H9 (cell line): ENCODE data around the gene RBL2. TPM values are rescaled to one million over a fixed set of nuclear protein-coding genes. Genes with fewer than 3 reads are reported as not detected.

Experiments used
- DNase-seq: peaks from one replicate; pipeline ENCODE4 v3.0.0-alpha.2; 2017
- H2AFZ ChIP-seq: one replicate; pipeline ENCODE4 v1.6.1; 2013; ENCODE audit warnings: mild to moderate bottlenecking, low read length, control low read depth, moderate library complexity
- H2AK5ac ChIP-seq: 2 replicates; pipeline ENCODE4 v1.6.1; 2013; ENCODE audit warnings: low read length, control low read depth, mixed read lengths; ENCODE audit not compliant: insufficient read length
- H2BK120ac ChIP-seq: one replicate; pipeline ENCODE4 v1.6.1; 2013; ENCODE audit warnings: low read depth, mild to moderate bottlenecking, low read length, control low read depth, inconsistent platforms; ENCODE audit not compliant: poor library complexity, severe bottlenecking
- H2BK12ac ChIP-seq: 2 replicates; pipeline ENCODE4 v1.6.1; 2013; ENCODE audit warnings: low read length, control low read depth, mixed read lengths, low read depth; ENCODE audit not compliant: insufficient read length
- H2BK15ac ChIP-seq: 2 replicates; pipeline ENCODE4 v1.6.1; 2013; ENCODE audit warnings: low read depth, low read length, control low read depth
- H2BK20ac ChIP-seq: one replicate; pipeline ENCODE4 v1.6.1; 2013; ENCODE audit warnings: low read depth, mild to moderate bottlenecking, low read length, control low read depth, inconsistent platforms; ENCODE audit not compliant: poor library complexity, severe bottlenecking
- H2BK5ac ChIP-seq: 2 replicates; pipeline ENCODE4 v1.6.1; 2013; ENCODE audit warnings: low read length, control low read depth, mixed read lengths; ENCODE audit not compliant: insufficient read length
- H3K14ac ChIP-seq: 2 replicates; pipeline ENCODE4 v1.6.1; 2013; ENCODE audit warnings: low read length, control low read depth; ENCODE audit not compliant: insufficient read depth
- H3K18ac ChIP-seq: 2 replicates; pipeline ENCODE4 v1.6.1; 2013; ENCODE audit warnings: low read depth, mild to moderate bottlenecking, mixed read lengths, low read length, control low read depth; ENCODE audit not compliant: insufficient read length
- H3K23ac ChIP-seq: 2 replicates; pipeline ENCODE4 v1.6.1; 2013; ENCODE audit warnings: low read length, control low read depth, mixed read lengths, low read depth; ENCODE audit not compliant: insufficient read length
- H3K23me2 ChIP-seq: 2 replicates; pipeline ENCODE4 v1.6.1; 2013; ENCODE audit warnings: low read depth, mild to moderate bottlenecking, mixed read lengths, low read length, control low read depth; ENCODE audit not compliant: insufficient read length, poor library complexity, severe bottlenecking
- H3K27ac ChIP-seq: 2 replicates; pipeline ENCODE4 v1.5.1; 2013; ENCODE audit warnings: low read length, control low read depth, mixed read lengths, low read depth; ENCODE audit not compliant: insufficient read length
- H3K27me3 ChIP-seq: 2 replicates; pipeline ENCODE4 v1.6.1; 2013; ENCODE audit warnings: low read length, control low read depth, inconsistent platforms; ENCODE audit not compliant: insufficient read depth
- H3K4ac ChIP-seq: 2 replicates; pipeline ENCODE4 v1.6.1; 2013; ENCODE audit warnings: low read depth, mild to moderate bottlenecking, control low read depth, inconsistent platforms, low read length, moderate library complexity
- H3K4me1 ChIP-seq: 2 replicates; pipeline ENCODE4 v1.6.1; 2013; ENCODE audit warnings: low read length, control low read depth, inconsistent platforms; ENCODE audit not compliant: insufficient read depth
- H3K4me2 ChIP-seq: 2 replicates; pipeline ENCODE4 v1.6.1; 2013; ENCODE audit warnings: low read length, control low read depth, mixed read lengths; ENCODE audit not compliant: insufficient read length, insufficient read depth
- H3K56ac ChIP-seq: 2 replicates; pipeline ENCODE4 v1.6.1; 2013; ENCODE audit warnings: low read depth, mild to moderate bottlenecking, mixed read lengths, low read length, control low read depth; ENCODE audit not compliant: insufficient read length
- H3K79me1 ChIP-seq: 2 replicates; pipeline ENCODE4 v1.6.1; 2013; ENCODE audit warnings: low read depth, mild to moderate bottlenecking, moderate library complexity, low read length, control low read depth, inconsistent platforms; ENCODE audit not compliant: insufficient read depth, poor library complexity, severe bottlenecking
- H3K79me2 ChIP-seq: 2 replicates; pipeline ENCODE4 v1.6.1; 2013; ENCODE audit warnings: low read length, control low read depth, inconsistent platforms; ENCODE audit not compliant: insufficient read depth
- H3K9ac ChIP-seq: 2 replicates; pipeline ENCODE4 v1.6.1; 2013; ENCODE audit warnings: low read length, control low read depth, mixed read lengths; ENCODE audit not compliant: insufficient read length; ENCODE audit errors: extremely low read depth
- H3K9me3 ChIP-seq: one replicate; pipeline ENCODE4 v1.6.1; 2013; ENCODE audit warnings: low read depth, low read length, inconsistent platforms; ENCODE audit not compliant: control insufficient read depth
- H3T11ph ChIP-seq: one replicate; pipeline ENCODE4 v1.6.1; 2013; ENCODE audit warnings: mild to moderate bottlenecking, low read length, control low read depth, inconsistent platforms
- H4K20me1 ChIP-seq: one replicate; pipeline ENCODE4 v1.6.1; 2013; ENCODE audit not compliant: control insufficient read depth, insufficient read length, insufficient read depth
- H4K5ac ChIP-seq: 2 replicates; pipeline ENCODE4 v1.6.1; 2013; ENCODE audit warnings: low read depth, mild to moderate bottlenecking, mixed read lengths, low read length, control low read depth; ENCODE audit not compliant: insufficient read length
- H4K8ac ChIP-seq: replicated peaks from 2 replicates; pipeline ENCODE4 v1.6.1; 2013; ENCODE audit warnings: low read length, control low read depth, mixed read lengths, low read depth; ENCODE audit not compliant: insufficient read length
- H4K91ac ChIP-seq: 2 replicates; pipeline ENCODE4 v1.6.1; 2013; ENCODE audit warnings: low read depth, mild to moderate bottlenecking, moderate library complexity, mixed read lengths, low read length, control low read depth; ENCODE audit not compliant: insufficient read length
- H3K27ac Mint-ChIP-seq, 3 experiments: 2 replicates in 2 of 3; 3 replicates in 1 of 3; pipeline ENCODE4 v1.8.0; 2020 to 2021; ENCODE audit warnings: mixed read lengths in 3 of 3, mild to moderate bottlenecking in 1 of 3, moderate library complexity in 1 of 3
- H3K27me3 Mint-ChIP-seq: 2 replicates; pipeline ENCODE4 v1.8.0; 2021; ENCODE audit warnings: low read depth, mild to moderate bottlenecking, moderate library complexity, mixed read lengths
- H3K36me3 Mint-ChIP-seq, 3 experiments: 2 replicates in 2 of 3; 3 replicates in 1 of 3; pipeline ENCODE4 v1.8.0; 2020 to 2021; ENCODE audit warnings: low read depth in 3 of 3, mixed read lengths in 3 of 3; ENCODE audit not compliant: insufficient read depth in 1 of 3
- H3K4me1 Mint-ChIP-seq, 2 experiments: 2 replicates each; pipeline ENCODE4 v1.8.0; 2020; ENCODE audit warnings: mixed read lengths in 2 of 2
- H3K4me3 Mint-ChIP-seq, 2 experiments: 2 replicates in 1 of 2; 3 replicates in 1 of 2; pipeline ENCODE4 v1.8.0; 2020 to 2021; ENCODE audit warnings: mild to moderate bottlenecking in 2 of 2, mixed read lengths in 2 of 2, moderate library complexity in 1 of 2
- H3K9me3 Mint-ChIP-seq, 2 experiments: 2 replicates in 1 of 2; 3 replicates in 1 of 2; pipeline ENCODE4 v1.8.0; 2020; ENCODE audit warnings: mild to moderate bottlenecking in 2 of 2, mixed read lengths in 2 of 2, moderate library complexity in 1 of 2
- WGBS: extraction: QIAGEN DNeasy Blood & Tissue Kit; methylation state at CpG from one replicate; pipeline ENCODE4 v1.1.7; 2013; ENCODE audit warnings: missing lambda C conversion rate, low lambda C conversion rate, mixed read lengths; ENCODE audit not compliant: insufficient read length; ENCODE audit errors: extremely low coverage; 5-methylcytosine and 5-hydroxymethylcytosine counted together
- total RNA-seq: library from RNA; stranded (reverse); gene quantifications from 2 replicates; pipeline ENCODE4 v1.2.1, GENCODE V29; 2021
- TF ChIP-seq, protein P1 (sequence below): fragments of 200-600 bp; sonication (generic); conservative IDR thresholded peaks from 3 replicates; pipeline ENCODE4 v1.8.0; 2021; ENCODE audit warnings: antibody characterized with exemption, mild to moderate bottlenecking

Gene RBL2
- total RNA-seq, 1 experiment from 2014 or later = 17.3 TPM

DNA sequence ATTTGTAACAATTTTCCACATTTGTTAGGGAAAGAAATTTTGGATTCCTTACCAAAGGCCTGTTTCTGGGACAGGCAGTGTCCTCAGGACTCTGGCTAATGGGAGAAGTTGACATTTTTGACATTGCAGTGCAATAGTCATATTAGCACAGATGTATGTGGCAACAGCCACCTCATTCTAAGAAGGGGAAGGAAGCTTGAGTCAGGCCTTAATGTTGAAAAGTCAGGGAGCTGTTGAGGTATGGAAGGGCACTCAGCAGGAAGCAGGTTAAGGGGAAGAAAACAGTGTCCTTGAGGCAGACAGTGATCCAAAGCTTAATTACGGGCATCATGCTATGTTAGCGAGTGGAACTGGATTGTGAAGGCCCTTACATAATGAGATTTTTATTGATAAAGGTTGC, 47.9 kb downstream of the RBL2 start:
- Histone ChIP-seq H3K4ac (no peak overlapping the region), H3K27me3 (no peaks in the 10 kb centered on the region), H4K8ac (no peak overlapping the region), H3K4me2 (no peak overlapping the region), H3K79me2 (no peaks in the 10 kb centered on the region), H2AK5ac (no peak overlapping the region), H4K20me1 (no peaks in the 10 kb centered on the region), H2BK12ac (no peak overlapping the region), H3K23ac (no peak overlapping the region), H3K9me3 (peaks cover 10% of the 10 kb centered on the region), H3T11ph (no peak overlapping the region), H3K23me2 (no peaks in the 10 kb centered on the region), H3K18ac (no peak overlapping the region), H4K91ac (no peak overlapping the region), H2BK15ac (no peak overlapping the region), H4K5ac (no peak overlapping the region), H2BK120ac (no peak overlapping the region), H3K27ac (no peak overlapping the region), H3K4me1 (no peaks in the 10 kb centered on the region), H3K56ac (no peak overlapping the region), H3K79me1 (no peaks in the 10 kb centered on the region), H2AFZ (no peak overlapping the region), H3K14ac (no peak overlapping the region), H3K9ac (no peak overlapping the region), H2BK20ac (no peak overlapping the region), H2BK5ac (no peak overlapping the region)
- no peak overlapping the region for H3K4me3 Mint-ChIP-seq
- H3K4me1 Mint-ChIP-seq = no peaks in the 10 kb centered on the region
- H3K9me3 Mint-ChIP-seq = peaks cover 13 to 22% of the 10 kb centered on the region in 2 experiments
- H3K36me3 Mint-ChIP-seq = peaks cover 57 to 90% (median 80%) of the 10 kb centered on the region in 3 experiments
- H3K27me3 Mint-ChIP-seq = no peaks in the 10 kb centered on the region; the same call in 1 of the 2 replicates
- H3K27ac Mint-ChIP-seq = no peak overlapping the region
- no CpG with 5 or more reads among the region's 2 CpGs for WGBS
- TF ChIP-seq, protein P1, sequence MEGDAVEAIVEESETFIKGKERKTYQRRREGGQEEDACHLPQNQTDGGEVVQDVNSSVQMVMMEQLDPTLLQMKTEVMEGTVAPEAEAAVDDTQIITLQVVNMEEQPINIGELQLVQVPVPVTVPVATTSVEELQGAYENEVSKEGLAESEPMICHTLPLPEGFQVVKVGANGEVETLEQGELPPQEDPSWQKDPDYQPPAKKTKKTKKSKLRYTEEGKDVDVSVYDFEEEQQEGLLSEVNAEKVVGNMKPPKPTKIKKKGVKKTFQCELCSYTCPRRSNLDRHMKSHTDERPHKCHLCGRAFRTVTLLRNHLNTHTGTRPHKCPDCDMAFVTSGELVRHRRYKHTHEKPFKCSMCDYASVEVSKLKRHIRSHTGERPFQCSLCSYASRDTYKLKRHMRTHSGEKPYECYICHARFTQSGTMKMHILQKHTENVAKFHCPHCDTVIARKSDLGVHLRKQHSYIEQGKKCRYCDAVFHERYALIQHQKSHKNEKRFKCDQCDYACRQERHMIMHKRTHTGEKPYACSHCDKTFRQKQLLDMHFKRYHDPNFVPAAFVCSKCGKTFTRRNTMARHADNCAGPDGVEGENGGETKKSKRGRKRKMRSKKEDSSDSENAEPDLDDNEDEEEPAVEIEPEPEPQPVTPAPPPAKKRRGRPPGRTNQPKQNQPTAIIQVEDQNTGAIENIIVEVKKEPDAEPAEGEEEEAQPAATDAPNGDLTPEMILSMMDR = no peak
- no peak for DNase-seq
